Loucy (cell line): ENCODE data around the gene CBFB.

Experiments used
- H2AFZ ChIP-seq: fragments of 200-600 bp; sonication (generic); 2 replicates; pipeline ENCODE4 v1.6.0; 2016; ENCODE audit warnings: antibody characterized with exemption, mild to moderate bottlenecking, low read length, moderate library complexity
- H3F3A ChIP-seq: fragments of 200-600 bp; 2 replicates; pipeline ENCODE4 v1.6.0; 2016; ENCODE audit warnings: antibody characterized with exemption, low read depth, mild to moderate bottlenecking
- H3K27me3 ChIP-seq: fragments of 200-600 bp; sonication (generic); 2 replicates; pipeline ENCODE4 v1.6.1; 2014; ENCODE audit warnings: low read length, mild to moderate bottlenecking; ENCODE audit not compliant: insufficient read depth, poor library complexity, severe bottlenecking
- H3K36me3 ChIP-seq: fragments of 200-600 bp; sonication (generic); 2 replicates; pipeline ENCODE4 v1.6.1; 2016; ENCODE audit warnings: low read length; ENCODE audit not compliant: insufficient read depth
- H3K4me1 ChIP-seq: fragments of 200-600 bp; sonication (generic); 2 replicates; pipeline ENCODE4 v1.5.1; 2014; ENCODE audit warnings: low read length, mild to moderate bottlenecking; ENCODE audit not compliant: insufficient read depth, poor library complexity, severe bottlenecking
- H3K4me2 ChIP-seq: fragments of 200-600 bp; sonication (generic); 2 replicates; pipeline ENCODE4 v1.6.0; 2014; ENCODE audit warnings: antibody characterized with exemption, low read length, low read depth, mild to moderate bottlenecking; ENCODE audit not compliant: poor library complexity, severe bottlenecking
- H3K4me3 ChIP-seq: fragments of 200-600 bp; sonication (generic); 2 replicates; pipeline ENCODE4 v1.5.1; 2014; ENCODE audit warnings: low read length, mild to moderate bottlenecking, mixed read lengths; ENCODE audit not compliant: poor library complexity, severe bottlenecking
- H3K79me2 ChIP-seq: fragments of 200-600 bp; sonication (generic); 2 replicates; pipeline ENCODE4 v1.6.1; 2014; ENCODE audit warnings: low read length; ENCODE audit not compliant: insufficient read depth
- H3K9ac ChIP-seq: fragments of 200-600 bp; sonication (generic); 2 replicates; pipeline ENCODE4 v1.6.0; 2014; ENCODE audit warnings: mild to moderate bottlenecking, low read depth, low read length, moderate library complexity; ENCODE audit not compliant: poor library complexity, severe bottlenecking
- H3K9me2 ChIP-seq: fragments of 200-600 bp; sonication (generic); replicated peaks from 2 replicates; pipeline ENCODE4 v1.6.1; 2016; ENCODE audit warnings: low read depth, low read length, mixed read lengths
- H3K9me3 ChIP-seq: fragments of 200-600 bp; sonication (generic); 2 replicates; pipeline ENCODE4 v1.6.1; 2014; ENCODE audit warnings: mild to moderate bottlenecking, antibody characterized with exemption, low read length, low read depth; ENCODE audit not compliant: insufficient read depth
- H4K20me1 ChIP-seq: fragments of 200-600 bp; sonication (generic); 2 replicates; pipeline ENCODE4 v1.6.0; 2014; ENCODE audit warnings: antibody characterized with exemption, low read length, mild to moderate bottlenecking; ENCODE audit not compliant: insufficient read depth, poor library complexity, severe bottlenecking
- EZH2phosphoT487 ChIP-seq: fragments of 200-600 bp; IDR thresholded peaks from 2 replicates; pipeline ENCODE4 v1.6.1; 2018; ENCODE audit warnings: antibody characterized with exemption, mild to moderate bottlenecking, moderate library complexity, borderline replicate concordance
- TF ChIP-seq, protein P1 (sequence below): fragments of 200-600 bp; sonication (generic); conservative IDR thresholded peaks from 2 replicates; pipeline ENCODE4 v1.5.1; 2014; ENCODE audit warnings: mild to moderate bottlenecking, antibody characterized with exemption, low read length

Gene CBFB

DNA sequence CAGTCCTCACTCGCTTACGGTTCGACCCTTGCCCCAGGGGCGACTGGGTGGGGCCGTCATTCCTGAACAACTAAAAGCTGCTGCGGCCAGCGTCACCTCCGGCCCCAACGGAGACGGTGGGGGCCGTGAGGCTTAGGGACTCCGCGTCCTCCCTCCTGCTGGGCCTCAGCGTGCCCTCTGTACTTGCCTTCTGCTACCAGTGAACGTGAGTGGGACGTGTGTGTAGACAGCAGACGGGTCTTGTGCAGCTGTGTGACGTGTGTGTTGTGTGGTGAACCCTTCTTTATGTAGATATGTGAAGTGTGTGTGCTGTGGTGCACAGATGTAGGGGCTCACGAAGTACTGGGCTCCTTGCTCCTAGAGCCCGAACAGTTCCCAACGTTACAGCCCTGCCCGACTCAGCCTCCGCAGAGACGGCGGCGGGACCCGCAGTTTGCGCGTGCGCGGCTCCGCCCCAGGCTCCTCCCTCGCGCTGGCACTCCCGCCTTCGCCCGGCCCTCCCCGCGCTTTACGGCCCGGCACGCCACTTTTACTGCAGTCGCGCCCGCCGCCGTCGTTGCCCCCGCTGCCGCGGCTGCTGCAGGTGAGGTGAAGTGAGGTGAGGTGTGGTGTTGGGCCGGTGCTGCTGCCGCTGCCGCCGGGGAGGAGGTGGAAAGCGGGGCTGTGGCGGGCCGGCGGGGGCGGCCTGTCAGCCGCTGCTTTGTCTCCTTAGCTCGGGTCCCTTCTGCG lies 80.6 kb downstream of the CBFB start, which contains the start of gene PHAF1:
Gene PHAF1 (plus strand): TSS at position 535 of the 729 bp plus-strand sequence. CDS start 235 bp downstream, outside the sequence.
- Histone ChIP-seq H3F3A (peaks cover 5% of the 10 kb centered on the region; the same call in 1 of the 2 replicates), H4K20me1 (no peaks in the 10 kb centered on the region), H3K4me2 (peak within 1 kb of the TSS; percentile 93), H3K9me2 (no peaks in the 10 kb centered on the region), H3K79me2 (peaks cover 41% of the 10 kb centered on the region), H3K4me1 (peaks cover 30% of the 10 kb centered on the region), H3K36me3 (no peaks in the 10 kb centered on the region), H3K27me3 (no peaks in the 10 kb centered on the region), H2AFZ (peak within 1 kb of the TSS; percentile 86), H3K4me3 (peak within 1 kb of the TSS; percentile 90), H3K9ac (peak within 1 kb of the TSS; percentile 83), H3K9me3 (no peaks in the 10 kb centered on the region)
- TF ChIP-seq, protein P1, sequence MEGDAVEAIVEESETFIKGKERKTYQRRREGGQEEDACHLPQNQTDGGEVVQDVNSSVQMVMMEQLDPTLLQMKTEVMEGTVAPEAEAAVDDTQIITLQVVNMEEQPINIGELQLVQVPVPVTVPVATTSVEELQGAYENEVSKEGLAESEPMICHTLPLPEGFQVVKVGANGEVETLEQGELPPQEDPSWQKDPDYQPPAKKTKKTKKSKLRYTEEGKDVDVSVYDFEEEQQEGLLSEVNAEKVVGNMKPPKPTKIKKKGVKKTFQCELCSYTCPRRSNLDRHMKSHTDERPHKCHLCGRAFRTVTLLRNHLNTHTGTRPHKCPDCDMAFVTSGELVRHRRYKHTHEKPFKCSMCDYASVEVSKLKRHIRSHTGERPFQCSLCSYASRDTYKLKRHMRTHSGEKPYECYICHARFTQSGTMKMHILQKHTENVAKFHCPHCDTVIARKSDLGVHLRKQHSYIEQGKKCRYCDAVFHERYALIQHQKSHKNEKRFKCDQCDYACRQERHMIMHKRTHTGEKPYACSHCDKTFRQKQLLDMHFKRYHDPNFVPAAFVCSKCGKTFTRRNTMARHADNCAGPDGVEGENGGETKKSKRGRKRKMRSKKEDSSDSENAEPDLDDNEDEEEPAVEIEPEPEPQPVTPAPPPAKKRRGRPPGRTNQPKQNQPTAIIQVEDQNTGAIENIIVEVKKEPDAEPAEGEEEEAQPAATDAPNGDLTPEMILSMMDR: no peak
- TF ChIP-seq EZH2phosphoT487: no peak

DNA sequence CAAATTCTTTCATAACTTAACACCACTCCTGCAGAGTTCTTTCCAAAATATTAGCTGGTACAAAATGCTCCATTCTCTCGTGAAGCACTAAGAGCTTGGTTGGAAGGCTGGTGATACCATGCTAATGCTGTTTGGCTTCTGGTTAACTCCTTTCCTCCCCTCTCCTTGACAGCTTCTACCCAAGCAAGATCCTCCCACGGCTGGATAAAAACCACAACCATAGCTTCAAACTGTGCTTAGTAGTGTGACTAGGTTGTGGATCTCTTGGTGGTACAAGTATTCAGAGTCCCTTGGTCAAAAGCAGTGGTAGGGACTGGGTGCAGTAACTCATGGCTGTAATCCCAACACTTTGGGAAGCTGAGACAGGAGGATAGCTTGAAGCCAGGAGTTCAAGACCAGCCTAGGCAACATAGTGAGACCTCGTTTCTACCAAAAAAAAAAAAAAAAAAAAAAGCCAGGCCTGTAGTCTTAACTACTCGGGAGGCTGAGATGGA lies 83.0 kb downstream of the CBFB start:
- no peak for TF ChIP-seq EZH2phosphoT487
- TF ChIP-seq, protein P1: no peak
- Histone ChIP-seq H3K4me3 (peak overlapping the region; percentile 36), H3K4me2 (peak overlapping the region; percentile 93), H4K20me1 (no peaks in the 10 kb centered on the region), H3K9ac (peak overlapping the region; percentile 83), H3K79me2 (peaks cover 51% of the 10 kb centered on the region), H3K27me3 (no peaks in the 10 kb centered on the region), H3K36me3 (no peaks in the 10 kb centered on the region), H3F3A (no peaks in the 10 kb centered on the region), H2AFZ (no peak overlapping the region), H3K9me2 (no peaks in the 10 kb centered on the region), H3K9me3 (no peaks in the 10 kb centered on the region), H3K4me1 (peaks cover 32% of the 10 kb centered on the region)

DNA sequence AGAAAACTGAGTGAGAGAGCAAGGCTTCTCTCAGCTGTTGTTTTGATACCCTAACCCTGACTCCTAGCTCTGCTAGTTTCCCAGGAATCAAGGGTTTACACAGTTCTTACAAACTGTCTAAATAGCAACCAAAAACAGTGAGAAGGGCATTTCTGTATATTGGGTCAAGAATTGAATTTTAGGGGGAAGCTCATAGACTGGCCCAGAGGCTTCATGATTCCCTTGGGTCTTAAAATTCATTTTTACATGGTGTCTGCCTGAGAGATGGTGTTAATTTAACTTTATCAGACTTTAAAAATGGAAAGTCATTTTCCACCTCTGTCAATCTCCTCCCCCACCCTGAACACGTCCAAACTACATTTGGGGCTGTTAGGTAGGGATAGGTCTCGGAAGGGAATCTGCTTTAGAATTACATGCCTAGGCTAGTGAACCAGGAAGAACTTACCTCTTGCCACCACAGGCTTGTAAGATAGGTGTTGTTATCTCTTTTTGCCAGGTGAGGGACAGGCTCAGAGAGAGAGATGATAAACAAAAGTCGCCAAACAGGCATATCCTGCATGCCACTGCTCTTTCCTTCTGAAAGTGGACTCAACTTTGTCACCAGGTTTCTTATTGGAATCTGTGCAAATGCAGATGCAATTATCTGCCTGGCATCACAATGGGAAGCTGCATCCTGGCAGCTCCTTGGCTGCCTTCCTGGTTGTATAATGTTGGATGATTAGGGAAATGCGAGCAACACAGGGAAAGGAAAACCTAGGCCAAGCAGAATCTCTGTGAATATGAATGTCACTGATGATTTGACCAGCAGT lies 83.8 kb downstream of the CBFB start:
- Histone ChIP-seq H3K9me3 (no peaks in the 10 kb centered on the region), H3K9me2 (no peaks in the 10 kb centered on the region), H3K27me3 (no peaks in the 10 kb centered on the region), H3K9ac (peak overlapping the region; percentile 83), H3K4me3 (peak overlapping the region; percentile 36), H3K4me2 (peak overlapping the region; percentile 93), H4K20me1 (no peaks in the 10 kb centered on the region), H2AFZ (no peak overlapping the region), H3F3A (no peaks in the 10 kb centered on the region), H3K79me2 (peaks cover 51% of the 10 kb centered on the region), H3K36me3 (no peaks in the 10 kb centered on the region), H3K4me1 (peaks cover 32% of the 10 kb centered on the region)
- TF ChIP-seq EZH2phosphoT487: no peak
- TF ChIP-seq, protein P1: no peak
